HG03039 (cell line): ENCODE data around the gene WDR64.
"Not testable (repeated sequence)": the region's sequence is repeated elsewhere in the genome, so short reads cannot be mapped to it uniquely, and the experiment has no call there.

ENCODE experiments used
- ATAC-seq: cut with Tn5 transposase; IDR thresholded peaks from one replicate; pipeline ENCODE4 v1.9.1; 2021; ENCODE audit warnings: mild to moderate bottlenecking, moderate library complexity; ENCODE audit not compliant: unreplicated experiment

Gene WDR64

GRCh38 chr1:241698177-241698576 lies 46.1 kb downstream of the WDR64 start:
- ATAC-seq: no peak

GRCh38 chr1:241701483-241702295 lies 49.6 kb downstream of the WDR64 start:
- no peak for ATAC-seq

- ATAC-seq: no peak
Observed at GRCh38 chr1:241702442-241703373, 50.6 kb downstream of the WDR64 start.

- not testable (repeated sequence) for ATAC-seq
Observed at GRCh38 chr1:241703739-241704138, 51.7 kb downstream of the WDR64 start.

- ATAC-seq: no peak
Observed at GRCh38 chr1:241706257-241706656, 54.2 kb downstream of the WDR64 start.

GRCh38 chr1:241706967-241707366 lies 54.9 kb downstream of the WDR64 start:
- ATAC-seq: no peak

- ATAC-seq: no peak
Observed at GRCh38 chr1:241707442-241707841, 55.4 kb downstream of the WDR64 start.

GRCh38 chr1:241711326-241711725 lies 59.2 kb downstream of the WDR64 start:
- no peak for ATAC-seq

GRCh38 chr1:241713316-241713715 lies 61.2 kb downstream of the WDR64 start:
- ATAC-seq: no peak

GRCh38 chr1:241714321-241715218 lies 62.5 kb downstream of the WDR64 start:
- no peak for ATAC-seq

GRCh38 chr1:241715435-241715834 lies 63.4 kb downstream of the WDR64 start:
- no peak for ATAC-seq

GRCh38 chr1:241715956-241716355 lies 63.9 kb downstream of the WDR64 start:
- no peak for ATAC-seq

- no peak for ATAC-seq
Observed at GRCh38 chr1:241716915-241717656, 65.0 kb downstream of the WDR64 start.

GRCh38 chr1:241717975-241718374 lies 65.9 kb downstream of the WDR64 start:
- ATAC-seq: no peak

GRCh38 chr1:241721011-241721410 lies 68.9 kb downstream of the WDR64 start:
- ATAC-seq: no peak

- no peak for ATAC-seq
Observed at GRCh38 chr1:241722947-241723346, 70.9 kb downstream of the WDR64 start.

GRCh38 chr1:241724741-241725356 lies 72.8 kb downstream of the WDR64 start:
- no peak for ATAC-seq

GRCh38 chr1:241730031-241730430 lies 78.0 kb downstream of the WDR64 start:
- no peak for ATAC-seq

- ATAC-seq: no peak
Observed at GRCh38 chr1:241733899-241734298, 81.8 kb downstream of the WDR64 start.

- no peak for ATAC-seq
Observed at GRCh38 chr1:241734533-241734932, 82.5 kb downstream of the WDR64 start.
